HG03095 (cell line): ENCODE measurements around the gene TSPAN3.
A peak's percentile ranks its signal among the peaks of the same experiment; 100 is the strongest.

Source experiments
- ATAC-seq: cut with Tn5 transposase; IDR thresholded peaks from one replicate; pipeline ENCODE4 v1.9.1; 2021; ENCODE audit warnings: moderate library complexity; ENCODE audit not compliant: unreplicated experiment

Gene TSPAN3

GRCh38 chr15:77070495-77071304, at the start of gene TSPAN3:
Gene TSPAN3 (minus strand): TSS chr15:77071109. CDS start chr15:77070954, 155 bp downstream.
- peak; percentile 89 for ATAC-seq

- ATAC-seq, result no peak
Measured at GRCh38 chr15:77120576-77120975, 49.7 kb upstream of the TSPAN3 start.

GRCh38 chr15:77119446-77119845, 48.5 kb upstream of the TSPAN3 start:
- no peak for ATAC-seq

GRCh38 chr15:77118882-77119321, 48.0 kb upstream of the TSPAN3 start:
- ATAC-seq, result no peak

GRCh38 chr15:77115179-77115578, 44.3 kb upstream of the TSPAN3 start:
- no peak for ATAC-seq

GRCh38 chr15:77112838-77113504, 42.1 kb upstream of the TSPAN3 start:
- ATAC-seq, result no peak

GRCh38 chr15:77111789-77112188, 40.9 kb upstream of the TSPAN3 start:
- no peak for ATAC-seq

- no peak for ATAC-seq
Measured at GRCh38 chr15:77107531-77108355, 36.8 kb upstream of the TSPAN3 start.

GRCh38 chr15:77107068-77107467, 36.2 kb upstream of the TSPAN3 start:
- no peak for ATAC-seq

- ATAC-seq, result no peak
Measured at GRCh38 chr15:77104155-77104554, 33.2 kb upstream of the TSPAN3 start.

GRCh38 chr15:77099741-77100463, 29.0 kb upstream of the TSPAN3 start:
- ATAC-seq, result no peak

GRCh38 chr15:77098572-77098971, 27.7 kb upstream of the TSPAN3 start:
- no peak for ATAC-seq

- no peak for ATAC-seq
Measured at GRCh38 chr15:77097921-77098320, 27.0 kb upstream of the TSPAN3 start.

- no peak for ATAC-seq
Measured at GRCh38 chr15:77097248-77097721, 26.4 kb upstream of the TSPAN3 start.

- ATAC-seq, result no peak
Measured at GRCh38 chr15:77096541-77096940, 25.6 kb upstream of the TSPAN3 start.

GRCh38 chr15:77096138-77096537, 25.2 kb upstream of the TSPAN3 start:
- no peak for ATAC-seq

- no peak for ATAC-seq
Measured at GRCh38 chr15:77094397-77095030, 23.6 kb upstream of the TSPAN3 start.

- no peak for ATAC-seq
Measured at GRCh38 chr15:77093436-77093835, 22.5 kb upstream of the TSPAN3 start.

GRCh38 chr15:77091097-77091496, 20.2 kb upstream of the TSPAN3 start:
- ATAC-seq, result no peak

- ATAC-seq, result no peak
Measured at GRCh38 chr15:77087213-77087612, 16.3 kb upstream of the TSPAN3 start.
